Measurements from ENCODE around the gene WASF2. TPM values are rescaled to one million over a fixed set of nuclear protein-coding genes. Genes with fewer than 3 reads are reported as not detected.
"Not testable (repeated sequence)": the region's sequence is repeated elsewhere in the genome, so short reads cannot be mapped to it uniquely, and the experiment has no call there.

The WASF2 gene
- total RNA-seq, 1 donor from 2014 or later: 59.1 TPM

DNA sequence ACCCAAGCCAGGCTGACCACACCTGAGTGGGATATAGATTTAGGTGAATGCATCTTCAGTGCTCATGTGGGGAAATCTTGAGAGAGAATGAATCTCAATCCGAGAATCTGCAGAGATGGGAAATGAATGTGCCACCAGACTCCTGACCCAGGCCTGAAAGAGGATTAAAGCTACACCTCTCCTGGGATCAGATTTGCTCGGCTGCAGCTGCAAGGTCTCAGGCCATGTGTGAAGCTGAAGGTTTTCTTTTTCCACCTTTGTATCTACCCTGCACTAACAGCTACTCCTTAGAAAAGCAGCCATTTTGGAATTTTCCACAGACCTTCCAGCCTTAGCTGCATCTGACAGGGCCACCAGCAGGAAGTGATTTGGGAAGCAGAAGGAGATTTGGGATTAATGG is 79.3 kb downstream of the WASF2 start:
- ATAC-seq (no peak), DNase-seq (no peak)
- intact Hi-C loops (cut with micrococcal nuclease): no loop called here

DNA sequence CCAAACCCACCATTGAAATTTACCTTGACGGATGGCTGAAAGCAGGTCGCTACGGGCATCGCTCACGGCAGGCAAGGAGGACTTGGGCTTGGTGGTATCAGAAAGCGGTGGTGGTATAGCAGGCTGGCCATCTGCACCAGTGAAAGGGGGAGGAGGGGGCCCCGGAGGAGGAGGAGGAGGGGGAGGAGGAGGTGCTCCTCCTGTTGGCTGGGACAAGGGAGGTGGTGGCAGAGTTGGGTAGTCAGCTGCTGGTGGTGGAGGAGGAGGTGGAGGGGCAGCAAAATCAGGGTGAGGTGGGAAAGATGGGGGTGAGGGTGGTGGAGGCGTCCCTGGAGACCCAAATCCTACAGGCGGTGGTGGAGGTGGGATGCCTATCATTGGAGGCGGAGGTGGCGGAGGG is 80.3 kb downstream of the WASF2 start:
- no peak for ATAC-seq
- intact Hi-C loops (cut with micrococcal nuclease): no loop called here
- DNase-seq: no peak

DNA sequence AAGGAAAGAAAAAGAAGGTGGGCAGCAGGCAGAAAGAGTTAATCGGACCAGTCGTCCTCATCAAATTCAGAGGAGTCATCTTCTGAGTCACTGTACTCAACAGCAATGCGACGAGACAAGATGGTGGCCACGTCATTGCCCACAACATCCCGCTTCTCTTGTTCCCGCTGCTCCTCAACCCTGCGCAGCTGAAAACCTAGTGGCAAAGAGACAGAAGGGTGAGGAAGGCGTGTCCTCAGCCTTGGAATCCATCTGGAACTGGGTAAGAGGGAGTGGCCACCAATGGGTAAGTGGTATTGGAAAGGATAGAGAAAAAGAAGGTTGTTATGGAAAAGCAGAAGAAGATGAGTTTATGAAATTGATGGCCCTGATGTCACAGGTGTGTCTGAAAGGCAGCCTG is 81.8 kb downstream of the WASF2 start:
- no peak for ATAC-seq
- intact Hi-C loops (cut with micrococcal nuclease): no loop called here
- DNase-seq: no peak

DNA sequence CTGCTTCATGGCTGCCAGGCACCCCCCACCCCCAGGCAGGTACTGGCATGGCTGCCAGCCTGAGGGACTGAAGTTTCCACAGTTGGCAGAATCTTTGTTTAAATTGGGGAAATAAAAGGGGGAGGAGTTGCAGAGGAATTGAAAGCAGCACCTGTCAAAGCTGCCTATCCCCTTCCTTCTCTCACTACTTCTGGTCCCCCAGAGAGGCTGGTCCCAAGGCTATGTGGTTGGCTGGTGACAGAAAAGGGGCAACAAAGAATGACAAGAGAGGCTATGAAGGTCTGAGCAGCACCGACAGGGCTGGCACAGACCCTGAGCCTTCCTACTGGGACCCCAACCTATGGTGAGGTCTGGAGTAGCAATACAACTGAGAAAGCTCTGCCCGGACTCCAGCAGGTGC is 83.2 kb downstream of the WASF2 start:
- intact Hi-C loops (cut with micrococcal nuclease); DNase-seq; ATAC-seq: not testable (repeated sequence)

DNA sequence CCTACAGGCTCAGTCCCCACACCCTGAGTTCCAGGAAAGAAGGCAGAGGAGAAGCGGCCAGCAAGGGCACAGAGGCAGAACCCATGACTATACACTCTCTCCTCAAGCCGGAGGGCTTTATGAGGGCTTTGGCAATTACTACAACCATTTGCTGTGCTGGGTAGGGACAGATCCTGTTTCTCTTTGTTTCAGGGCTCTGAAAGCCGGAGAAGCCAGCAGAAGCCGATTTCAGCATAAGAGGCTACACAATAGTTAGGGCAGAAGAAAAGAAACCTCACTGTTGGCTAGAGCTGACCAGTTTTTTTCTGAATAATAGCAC is 83.6 kb downstream of the WASF2 start:
- no peak for DNase-seq
- no peak for ATAC-seq
- intact Hi-C loops (cut with micrococcal nuclease): no loop called here

DNA sequence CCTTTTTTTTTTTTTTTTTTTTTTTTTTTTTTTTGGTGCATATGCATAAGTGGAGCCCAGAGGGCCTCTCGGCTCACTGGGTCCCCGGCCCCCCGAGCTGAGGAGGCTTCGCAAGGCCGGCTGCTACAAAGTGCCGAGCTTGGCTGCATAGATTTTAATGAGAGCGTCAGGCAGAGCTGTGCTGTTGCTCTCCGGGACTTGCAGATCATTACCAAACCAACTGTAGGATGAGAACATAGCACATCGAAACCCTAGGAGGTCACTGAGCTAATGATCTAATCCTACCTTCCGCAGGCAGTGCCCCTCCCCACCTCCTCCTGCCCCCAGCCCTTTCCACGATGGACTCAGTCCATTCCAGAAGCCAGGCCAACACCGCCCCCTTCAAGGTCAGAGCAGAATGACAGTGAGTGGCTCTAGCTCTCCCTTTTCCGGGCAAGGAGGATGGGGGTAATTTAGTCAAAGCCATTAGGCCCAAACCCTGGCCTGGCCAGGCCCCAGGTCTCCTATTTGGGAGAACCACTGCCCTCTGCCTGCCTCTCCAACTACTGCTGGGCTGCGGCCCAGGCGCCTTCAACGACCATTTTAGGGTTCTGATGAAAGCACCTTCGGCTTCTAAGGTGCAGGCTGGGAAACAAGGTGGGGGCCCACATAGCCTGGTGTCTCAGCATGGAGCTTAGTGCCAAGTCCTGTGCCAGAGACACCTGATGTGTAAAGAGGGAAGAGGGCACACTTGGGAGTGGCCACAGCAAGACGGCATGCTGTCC is 84.2 kb downstream of the WASF2 start:
- intact Hi-C loops (cut with micrococcal nuclease); DNase-seq: not testable (repeated sequence)
- ATAC-seq: peak; percentile 4

DNA sequence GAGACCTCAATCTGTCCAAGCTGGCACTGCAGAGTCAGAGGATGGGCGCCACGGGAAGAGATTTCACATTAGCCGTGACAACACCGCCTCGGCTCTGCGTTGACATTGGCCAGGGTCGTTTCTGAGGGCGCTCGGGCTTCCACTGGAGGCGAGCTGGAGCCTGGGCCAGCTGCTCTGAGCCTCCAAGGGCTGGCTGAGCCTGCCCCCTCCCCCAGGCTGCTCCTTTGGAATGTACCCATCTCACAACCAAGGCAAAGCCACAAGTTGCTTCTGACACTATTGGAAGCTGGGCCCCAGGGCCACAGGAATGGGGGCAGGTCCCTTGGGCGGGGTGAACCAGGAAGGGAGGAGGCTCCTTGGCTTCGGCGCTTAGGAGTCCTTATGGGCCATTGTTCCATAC is 84.9 kb downstream of the WASF2 start:
- peak; percentile 70 for DNase-seq
- peak; percentile 32 for ATAC-seq
- intact Hi-C loops (cut with micrococcal nuclease): no loop called here

DNA sequence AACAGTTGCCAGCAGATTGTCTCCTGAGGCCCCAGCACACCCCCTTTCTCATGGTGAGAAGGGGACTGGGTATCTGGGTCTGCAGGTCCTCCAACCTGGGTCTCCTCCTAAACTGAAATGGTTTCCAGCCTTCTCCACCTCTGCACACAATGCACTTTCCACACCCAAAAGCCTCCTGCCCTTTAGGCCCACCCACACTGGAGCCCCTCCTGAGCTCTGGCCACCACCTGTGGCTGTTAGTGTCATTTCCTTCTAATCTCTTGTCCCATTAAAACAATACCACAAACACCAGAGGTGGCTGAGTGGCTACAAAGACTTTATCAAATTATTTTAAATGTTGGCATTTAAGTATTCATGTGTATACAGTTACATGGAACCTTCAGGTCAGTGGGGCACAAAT is 86.0 kb downstream of the WASF2 start:
- intact Hi-C loops (cut with micrococcal nuclease): no loop called here
- ATAC-seq (no peak), DNase-seq (no peak)

DNA sequence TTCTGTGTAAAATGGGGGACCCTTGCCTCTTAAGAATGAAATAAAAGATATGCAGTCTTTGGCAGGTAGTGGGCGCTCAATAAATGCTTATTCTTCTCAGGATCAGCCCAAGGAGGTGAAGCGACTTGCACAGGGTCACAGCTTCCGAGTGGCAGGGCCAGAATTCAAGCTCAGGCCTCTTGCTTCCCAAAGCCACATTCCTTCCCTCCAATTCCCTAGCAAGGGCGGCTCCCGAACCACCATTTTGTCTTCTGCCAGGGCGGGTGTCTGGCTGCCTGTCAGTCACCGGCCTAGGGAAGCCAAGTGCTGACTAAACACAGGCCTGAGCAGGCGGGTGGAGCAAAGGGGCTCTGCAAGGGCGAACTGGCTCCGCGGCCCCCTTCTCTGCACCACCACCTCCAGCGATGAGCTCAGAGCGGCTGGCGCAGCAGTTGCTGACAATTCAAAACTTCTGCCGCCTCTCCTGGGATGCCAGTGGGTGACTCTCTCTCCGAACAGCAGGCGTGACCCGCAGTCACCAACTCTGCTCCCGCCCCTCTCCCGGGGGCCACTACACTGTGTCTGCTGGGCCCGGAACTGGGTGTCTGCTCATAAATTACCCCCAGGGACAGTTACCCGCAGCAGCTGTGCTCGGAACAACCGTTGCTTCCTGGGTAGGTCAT is 86.8 kb downstream of the WASF2 start:
- intact Hi-C loops (cut with micrococcal nuclease): no loop called here
- peak; percentile 83 for DNase-seq
- ATAC-seq: peak; percentile 59

DNA sequence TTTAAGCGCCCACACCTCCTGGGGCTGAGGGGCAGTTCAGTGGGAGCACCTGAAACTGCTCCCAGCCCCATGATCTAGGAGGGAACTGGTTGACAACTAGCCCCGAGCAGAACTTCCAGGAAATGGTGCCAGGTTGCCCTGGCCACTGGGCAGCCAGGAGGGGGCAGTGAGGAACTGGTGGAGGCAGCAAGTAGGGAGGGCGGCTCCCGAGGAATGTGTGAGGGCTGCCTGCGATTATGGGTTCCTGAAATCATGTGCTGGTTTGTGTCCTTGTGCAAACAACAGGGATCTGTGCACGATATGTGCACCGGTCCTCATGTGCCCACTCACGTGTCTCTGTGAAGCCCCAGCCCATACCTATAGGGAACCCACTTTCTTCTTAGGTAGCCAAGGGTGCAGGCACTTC is 87.6 kb downstream of the WASF2 start:
- DNase-seq (peak; percentile 83), ATAC-seq (peak; percentile 52)
- intact Hi-C loops (cut with micrococcal nuclease): no loop called here

DNA sequence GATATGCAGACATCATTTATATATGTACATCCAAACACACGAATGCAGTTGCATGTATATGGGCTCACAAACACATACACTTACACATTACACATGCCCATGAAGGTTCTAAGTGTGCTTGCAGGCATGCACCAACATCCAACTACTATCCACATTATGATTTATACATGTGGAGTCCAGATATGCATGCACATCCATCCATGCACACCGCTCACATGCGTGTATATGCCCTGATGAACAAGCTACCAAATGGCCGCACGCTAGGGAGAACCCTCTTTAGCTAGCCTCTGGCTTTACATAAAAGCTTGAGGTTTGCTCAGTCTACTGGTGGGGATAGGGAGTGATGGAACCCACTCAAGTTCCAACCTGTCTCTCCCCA is 89.0 kb downstream of the WASF2 start:
- intact Hi-C loops (cut with micrococcal nuclease): no loop called here
- ATAC-seq (no peak), DNase-seq (no peak)

DNA sequence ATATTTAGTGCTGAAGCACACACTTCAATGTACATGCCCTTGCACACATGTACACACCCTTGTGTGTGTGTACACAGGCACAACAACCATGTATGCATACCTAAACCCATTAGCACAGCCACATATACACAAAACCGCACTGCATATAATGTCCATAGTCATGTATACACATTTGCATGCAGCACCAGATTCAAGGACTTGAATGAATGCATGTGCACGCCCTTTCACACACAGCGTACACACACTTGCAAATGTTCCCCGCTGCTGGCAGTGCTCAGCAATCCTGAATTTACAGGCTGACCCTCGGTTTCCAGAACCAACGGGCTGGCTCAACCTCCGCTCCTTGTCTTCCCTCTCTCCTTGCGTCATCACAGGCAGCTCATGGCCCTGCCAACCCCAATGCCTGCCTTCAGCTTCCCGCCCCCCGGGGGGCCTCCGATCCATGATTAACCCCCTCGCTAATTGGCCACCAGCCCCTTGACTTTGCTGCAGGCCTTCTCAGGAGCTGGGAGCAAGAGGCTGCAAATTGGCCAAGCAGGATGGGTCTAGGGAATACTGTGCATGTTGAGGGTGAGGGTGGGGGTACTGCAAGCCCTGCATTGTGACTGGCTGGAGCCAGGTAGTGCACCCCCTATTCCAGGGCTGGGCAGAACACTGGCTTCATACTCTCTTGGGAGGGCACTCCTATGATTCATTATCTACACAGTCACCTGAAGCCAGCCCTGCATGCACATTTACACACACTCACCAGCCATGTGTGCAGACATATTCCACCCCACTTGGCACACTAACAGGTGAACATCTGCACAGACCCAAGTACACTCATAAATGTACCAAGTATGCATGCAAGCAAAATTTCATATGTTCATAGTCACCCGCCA is 89.6 kb downstream of the WASF2 start:
- no peak for DNase-seq
- intact Hi-C loops (cut with micrococcal nuclease): no loop called here
- ATAC-seq: no peak

DNA sequence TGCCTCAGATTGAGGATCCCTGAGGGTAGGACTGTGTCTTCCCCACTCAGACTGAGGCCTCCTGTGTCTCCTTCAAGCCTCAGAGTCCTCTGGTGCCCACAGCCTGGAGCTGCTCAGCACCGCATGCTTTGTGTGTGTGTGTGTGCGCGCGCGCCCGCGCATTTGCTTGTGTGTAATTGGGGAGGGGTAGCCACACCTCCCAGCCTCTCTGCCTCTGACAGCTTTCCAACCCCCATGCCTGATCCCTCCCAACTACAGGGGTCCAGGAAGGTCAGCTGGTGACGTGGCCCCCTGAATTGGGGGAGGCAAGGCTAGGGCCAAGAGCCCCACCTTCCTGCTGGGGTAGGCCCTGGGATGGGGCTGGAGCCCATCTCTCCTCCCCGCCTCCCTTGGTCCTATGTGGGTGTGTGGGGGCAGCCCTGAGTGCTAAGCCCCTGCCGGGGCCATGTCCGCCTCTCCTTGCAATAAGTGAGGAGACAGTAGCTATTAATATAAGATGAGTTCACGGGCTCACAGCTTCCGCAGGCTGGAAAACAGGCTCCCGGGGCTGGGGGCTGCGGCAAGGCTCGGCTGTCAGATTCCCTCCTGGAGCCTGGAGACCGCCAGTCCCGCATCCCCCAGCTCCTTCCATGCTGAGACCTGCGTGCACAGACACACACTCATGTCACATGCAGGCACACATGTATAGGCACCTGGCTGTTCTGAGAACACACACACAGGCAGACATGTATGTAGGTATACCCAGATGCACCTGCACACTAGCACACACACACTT is 90.5 kb downstream of the WASF2 start:
- no peak for ATAC-seq
- no peak for DNase-seq
- intact Hi-C loops (cut with micrococcal nuclease): loop anchor here (5.0 kb wide), 1 partner anchor 97 kb away; no protein-coding TSS in a partner anchor

DNA sequence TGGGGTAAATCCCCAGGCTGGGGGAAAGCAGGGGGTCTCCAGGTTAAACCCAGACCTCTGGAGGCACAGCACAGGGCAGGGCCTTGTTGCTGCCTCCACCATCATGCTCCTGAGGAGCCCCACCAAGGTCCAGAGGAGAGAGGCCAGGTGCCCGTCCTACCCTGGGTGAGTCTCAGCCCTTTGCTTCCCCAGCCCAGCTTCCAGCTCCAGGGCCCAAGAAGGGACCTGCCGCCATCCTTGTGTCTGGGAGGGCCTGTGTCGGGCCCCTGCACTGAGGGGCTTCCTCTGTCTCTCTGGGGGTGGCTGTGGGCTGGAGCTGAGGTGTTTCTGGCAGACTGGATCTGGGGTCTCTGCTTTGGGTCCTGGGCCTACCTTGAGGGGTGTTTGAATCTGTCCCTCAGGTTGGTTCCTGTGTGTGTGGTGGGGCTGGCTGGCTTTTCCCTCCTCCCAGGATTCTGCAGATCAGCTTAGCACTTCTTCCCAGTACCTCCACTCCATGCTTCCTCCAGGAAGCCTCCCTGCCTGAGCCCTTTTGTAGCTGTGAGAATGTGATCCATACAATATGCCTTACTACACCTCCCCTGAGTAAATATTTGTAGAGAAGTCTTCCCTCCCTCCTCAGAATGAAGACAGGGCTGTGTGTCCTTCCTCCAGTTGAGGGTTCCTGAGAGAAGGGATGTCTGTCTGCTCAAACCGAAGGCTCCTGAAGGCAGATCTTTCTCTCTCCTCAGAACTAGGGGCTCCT is 91.4 kb downstream of the WASF2 start:
- intact Hi-C loops (cut with micrococcal nuclease): loop anchor here (5.0 kb wide), 1 partner anchor 96 kb away; no protein-coding TSS in a partner anchor
- DNase-seq (no peak), ATAC-seq (no peak)

DNA sequence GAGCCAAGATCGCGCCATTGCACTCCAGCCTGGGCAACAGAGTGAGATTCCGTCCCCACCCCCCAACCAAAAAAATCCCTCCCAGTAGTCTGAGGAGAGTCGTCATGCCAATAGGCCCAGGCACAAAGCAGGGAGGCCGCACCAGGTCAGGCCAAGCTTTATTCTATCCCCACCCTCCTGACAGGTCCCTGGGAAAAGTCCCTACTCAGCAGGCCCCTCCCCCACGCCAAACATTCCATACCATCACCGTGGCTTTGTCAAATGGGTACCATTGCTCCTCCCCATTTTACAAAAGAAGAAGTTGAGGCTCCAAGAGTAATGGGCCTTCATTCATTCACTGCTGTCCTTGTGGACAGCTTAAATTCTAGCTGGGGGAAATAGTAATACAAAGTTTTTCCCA is 92.2 kb downstream of the WASF2 start:
- DNase-seq (no peak), ATAC-seq (no peak)
- intact Hi-C loops (cut with micrococcal nuclease): loop anchor here (5.0 kb wide), 1 partner anchor 95 kb away; no protein-coding TSS in a partner anchor

DNA sequence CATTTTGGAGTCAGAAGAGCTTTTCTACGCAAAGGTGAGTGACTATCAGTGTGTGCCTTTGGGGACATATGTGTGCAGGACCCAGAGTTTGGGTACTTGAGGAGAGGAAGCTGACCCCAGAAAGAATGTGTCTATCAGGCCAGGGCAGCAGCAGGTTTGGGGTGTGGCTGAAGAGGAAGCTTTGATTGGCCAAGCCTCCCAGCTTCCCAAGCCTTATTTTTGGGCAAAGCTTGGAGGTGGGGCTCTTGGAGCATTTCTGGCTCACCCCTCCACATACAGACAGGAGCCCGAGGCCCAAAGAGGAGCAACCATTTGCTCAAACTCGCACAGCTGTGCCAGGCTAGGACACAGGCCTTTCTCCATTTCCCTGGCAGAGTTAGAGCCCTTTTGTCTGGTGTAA is 92.9 kb downstream of the WASF2 start:
- DNase-seq (no peak), ATAC-seq (no peak)
- intact Hi-C loops (cut with micrococcal nuclease): loop anchor here (5.0 kb wide), 1 partner anchor 95 kb away; no protein-coding TSS in a partner anchor

DNA sequence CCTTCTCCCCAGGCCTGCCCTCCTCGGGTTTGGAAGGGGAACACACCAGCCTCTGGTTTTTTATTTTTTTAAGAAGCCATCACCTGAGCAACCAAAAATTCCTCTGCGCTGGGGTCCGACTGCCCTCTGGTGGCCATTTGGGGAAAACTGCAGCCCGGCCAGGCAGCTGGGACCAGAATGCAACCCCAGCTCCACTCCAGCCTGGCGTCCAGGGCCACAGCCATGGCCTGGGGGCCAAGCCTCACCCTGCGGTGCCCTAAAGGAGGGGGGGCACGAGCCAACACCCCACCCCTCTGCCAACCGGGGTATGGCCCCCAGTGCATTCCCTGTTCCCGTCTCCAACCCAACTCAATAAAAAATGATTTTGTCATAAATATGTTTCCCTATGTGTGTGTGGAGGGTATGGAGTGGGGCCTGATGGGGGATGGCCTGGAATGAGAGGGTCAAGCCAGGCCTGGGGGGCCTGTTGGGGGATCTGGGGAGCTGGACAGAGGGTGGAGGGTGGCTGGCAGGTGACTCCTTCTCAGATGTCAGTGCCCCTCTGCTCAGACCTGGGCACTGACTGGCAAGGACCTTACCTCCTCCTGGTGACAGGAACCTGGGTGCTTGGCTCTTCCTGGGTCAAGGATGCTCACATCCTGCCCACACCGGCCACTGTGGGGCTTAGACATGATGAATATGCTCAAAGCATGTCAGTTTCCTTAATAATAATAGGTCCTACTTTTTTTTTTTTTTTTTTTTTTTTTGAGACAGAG is 94.3 kb downstream of the WASF2 start:
- ATAC-seq (peak; percentile 18), DNase-seq (peak; percentile 82)
- intact Hi-C loops (cut with micrococcal nuclease): loop anchor here (5.0 kb wide), 1 partner anchor 93 kb away; no protein-coding TSS in a partner anchor

DNA sequence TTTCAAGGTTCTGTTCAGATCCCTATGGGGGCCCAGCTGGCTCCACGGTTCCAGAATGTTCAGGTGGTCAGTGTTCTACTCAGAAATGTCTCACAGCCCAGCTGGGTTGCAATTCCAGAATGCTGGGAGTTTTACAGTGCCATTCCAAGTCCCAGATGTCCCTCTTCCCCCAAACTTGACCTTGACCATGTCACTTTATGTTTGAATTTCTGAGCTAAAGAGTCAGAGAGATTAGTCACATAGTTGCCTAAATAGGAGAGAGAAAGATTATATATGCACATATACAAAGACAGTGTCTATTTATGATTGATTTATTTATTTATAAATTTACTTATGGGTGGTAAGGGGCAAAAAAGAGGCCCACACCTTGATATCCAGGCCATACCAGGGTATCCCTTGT is 95.0 kb downstream of the WASF2 start:
- no peak for ATAC-seq

More for the DNA sequence above, 95.0 kb downstream of the WASF2 start:
- no peak for DNase-seq
- intact Hi-C loops (cut with micrococcal nuclease): loop anchor here (5.0 kb wide), 1 partner anchor 93 kb away; no protein-coding TSS in a partner anchor
